Caco-2 (cell line): Measurements from ENCODE around the gene STK26. TPM values are rescaled to one million over a fixed set of nuclear protein-coding genes. Genes with fewer than 3 reads are reported as not detected.

ENCODE experiments used
- BruUV-seq: library from RNA; stranded (reverse); fragments of 400-500 nt; replicated peaks from 2 replicates; lab custom pipeline; 2021; lab: Mats Ljungman, UMichigan
- CTCF ChIA-PET: fragments of 300-600 bp; sonication (Branson Sonifier 250); formaldehyde crosslinking; loops from one replicate; lab custom pipeline; 2022; ENCODE audit warnings: antibody characterized with exemption; lab: Charles Lee
- POLR2A ChIA-PET: fragments of 300-600 bp; sonication (Branson Sonifier 250); formaldehyde crosslinking; loops from one replicate; lab custom pipeline; 2022; ENCODE audit warnings: antibody characterized with exemption; lab: Charles Lee
- DNase-seq, 2 experiments: peaks; one replicate each; pipeline versions ENCODE4 v3.0.0 to v3.0.0-alpha.2; 2020 to 2022
- H3K27me3 ChIP-seq: replicated peaks from 2 replicates; pipeline ENCODE4 v1.6.0; 2011; ENCODE audit warnings: low read length; ENCODE audit not compliant: control insufficient read depth, insufficient read depth
- H3K36me3 ChIP-seq: 2 replicates; pipeline ENCODE4 v1.5.1; 2011; ENCODE audit warnings: low read length; ENCODE audit not compliant: control insufficient read depth, insufficient read depth
- H3K4me1 ChIP-seq: fragments of 250-450 bp; sonication (Bioruptor Pico); 2 replicates; pipeline ENCODE4 v1.5.1; 2020; ENCODE audit warnings: mild to moderate bottlenecking
- H3K4me3 ChIP-seq: 2 replicates; pipeline ENCODE4 v1.5.1; 2011; ENCODE audit warnings: low read depth, mild to moderate bottlenecking, control low read depth, low read length
- H3K9me3 ChIP-seq: fragments of 250-450 bp; sonication (Bioruptor Pico); 2 replicates; pipeline ENCODE4 v1.5.1; 2020; ENCODE audit warnings: mild to moderate bottlenecking, moderate library complexity
- H3K27ac Mint-ChIP-seq: one replicate; pipeline ENCODE4 v1.8.0; 2022; ENCODE audit warnings: mixed read lengths; ENCODE audit not compliant: unreplicated experiment
- H3K27me3 Mint-ChIP-seq: one replicate; pipeline ENCODE4 v1.8.0; 2022; ENCODE audit warnings: mixed read lengths; ENCODE audit not compliant: insufficient read depth, unreplicated experiment
- H3K36me3 Mint-ChIP-seq: one replicate; pipeline ENCODE4 v1.8.0; 2022; ENCODE audit warnings: mild to moderate bottlenecking, mixed read lengths; ENCODE audit not compliant: insufficient read depth, unreplicated experiment
- H3K4me1 Mint-ChIP-seq: one replicate; pipeline ENCODE4 v1.8.0; 2022; ENCODE audit warnings: low read depth, mixed read lengths; ENCODE audit not compliant: unreplicated experiment
- H3K4me3 Mint-ChIP-seq: one replicate; pipeline ENCODE4 v1.8.0; 2022; ENCODE audit warnings: mild to moderate bottlenecking, moderate library complexity, mixed read lengths; ENCODE audit not compliant: unreplicated experiment
- H3K9me3 Mint-ChIP-seq: one replicate; pipeline ENCODE4 v1.8.0; 2022; ENCODE audit warnings: mixed read lengths; ENCODE audit not compliant: unreplicated experiment
- intact Hi-C: fragments of 100-400 bp; cut with micrococcal nuclease; formaldehyde crosslinking; loops from one replicate; pipeline ENCODE4 v1.10.0; 2022; ENCODE audit not compliant: unreplicated experiment
- total RNA-seq: library from RNA; stranded (reverse); gene quantifications from 2 replicates; pipeline ENCODE4 v1.2.3, GENCODE V29; 2022
- TF ChIP-seq, protein P1 (sequence below), 2 experiments: fragments of 200-600 bp in 1 of 2; IDR thresholded peaks; 1 replicate in 1 of 2; 2 replicates in 1 of 2; pipeline versions ENCODE4 v1.5.1 to v1.8.0; 2011 to 2022; ENCODE audit warnings: antibody characterized with exemption in 1 of 2, control low read depth in 1 of 2, inconsistent platforms in 1 of 2, low read depth in 1 of 2, low read length in 1 of 2, mild to moderate bottlenecking in 1 of 2, moderate library complexity in 1 of 2; ENCODE audit not compliant: insufficient read depth in 1 of 2, severe bottlenecking in 1 of 2, unreplicated experiment in 1 of 2

The STK26 gene
- total RNA-seq, 1 experiment from 2014 or later, result 37.1 TPM

GRCh38 chrX:131979116-131979515, 44.0 kb upstream of the STK26 start:
- Histone ChIP-seq H3K4me3 (no peak overlapping the region), H3K9me3 (no peaks in the 10 kb centered on the region), H3K27me3 (no peaks in the 10 kb centered on the region), H3K36me3 (no peaks in the 10 kb centered on the region), H3K4me1 (no peaks in the 10 kb centered on the region)
- Mint-ChIP-seq H3K9me3 (no peaks in the 10 kb centered on the region), H3K4me3 (no peak overlapping the region), H3K27me3 (no peaks in the 10 kb centered on the region), H3K36me3 (no peaks in the 10 kb centered on the region), H3K27ac (no peak overlapping the region), H3K4me1 (no peaks in the 10 kb centered on the region)
- ChIA-PET POLR2A (no interaction called here), CTCF (no interaction called here)
- TF ChIP-seq, protein P1, sequence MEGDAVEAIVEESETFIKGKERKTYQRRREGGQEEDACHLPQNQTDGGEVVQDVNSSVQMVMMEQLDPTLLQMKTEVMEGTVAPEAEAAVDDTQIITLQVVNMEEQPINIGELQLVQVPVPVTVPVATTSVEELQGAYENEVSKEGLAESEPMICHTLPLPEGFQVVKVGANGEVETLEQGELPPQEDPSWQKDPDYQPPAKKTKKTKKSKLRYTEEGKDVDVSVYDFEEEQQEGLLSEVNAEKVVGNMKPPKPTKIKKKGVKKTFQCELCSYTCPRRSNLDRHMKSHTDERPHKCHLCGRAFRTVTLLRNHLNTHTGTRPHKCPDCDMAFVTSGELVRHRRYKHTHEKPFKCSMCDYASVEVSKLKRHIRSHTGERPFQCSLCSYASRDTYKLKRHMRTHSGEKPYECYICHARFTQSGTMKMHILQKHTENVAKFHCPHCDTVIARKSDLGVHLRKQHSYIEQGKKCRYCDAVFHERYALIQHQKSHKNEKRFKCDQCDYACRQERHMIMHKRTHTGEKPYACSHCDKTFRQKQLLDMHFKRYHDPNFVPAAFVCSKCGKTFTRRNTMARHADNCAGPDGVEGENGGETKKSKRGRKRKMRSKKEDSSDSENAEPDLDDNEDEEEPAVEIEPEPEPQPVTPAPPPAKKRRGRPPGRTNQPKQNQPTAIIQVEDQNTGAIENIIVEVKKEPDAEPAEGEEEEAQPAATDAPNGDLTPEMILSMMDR (IDR thresholded peaks at IDR 0.05; ENCODE audit: insufficient read depth in 1 of 2, low read depth in 1 of 2, low read length in 1 of 2, severe bottlenecking in 1 of 2, unreplicated experiment in 1 of 2), result no peak
- BruUV-seq, result no TSS peak
- no peak for DNase-seq
- intact Hi-C loops, result no loop called here

- no peaks in the 10 kb centered on the region for H3K9me3 ChIP-seq
- H3K36me3 ChIP-seq, result no peaks in the 10 kb centered on the region
- H3K27me3 ChIP-seq, result no peaks in the 10 kb centered on the region
- peaks cover 6% of the 10 kb centered on the region for H3K4me1 ChIP-seq
- DNase-seq, result peak; percentile 57 to 60
- Mint-ChIP-seq H3K27ac (peak overlapping the region; percentile 79), H3K4me1 (peaks cover 9% of the 10 kb centered on the region), H3K4me3 (peak overlapping the region; percentile 24), H3K27me3 (no peaks in the 10 kb centered on the region), H3K36me3 (no peaks in the 10 kb centered on the region), H3K9me3 (no peaks in the 10 kb centered on the region)
- intact Hi-C loops, result loop anchor here (1.0 kb wide), 1 partner anchor 144 kb away; no protein-coding TSS in a partner anchor
- H3K4me3 ChIP-seq, result no peak overlapping the region
- POLR2A ChIA-PET, result no interaction called here
- no TSS peak for BruUV-seq
- TF ChIP-seq, protein P1 (IDR thresholded peaks at IDR 0.05; ENCODE audit: insufficient read depth in 1 of 2, low read depth in 1 of 2, low read length in 1 of 2, severe bottlenecking in 1 of 2, unreplicated experiment in 1 of 2), result peak; percentile 23 to 27
- CTCF ChIA-PET, result interaction anchor here (1.0 to 1.6 kb wide), 4 partner anchors 86 to 144 kb away, joined by 3 to 7 read pairs (median 5); no protein-coding TSS in a partner anchor
Measured at GRCh38 chrX:131985526-131986049, 37.5 kb upstream of the STK26 start.

- BruUV-seq, result no TSS peak
Measured at GRCh38 chrX:131987252-131987651, 35.9 kb upstream of the STK26 start.

More at GRCh38 chrX:131987252-131987651, 35.9 kb upstream of the STK26 start:
- ChIA-PET POLR2A (no interaction called here), CTCF (no interaction called here)
- peaks cover 9% of the 10 kb centered on the region for H3K4me1 Mint-ChIP-seq
- no peak overlapping the region for H3K27ac Mint-ChIP-seq
- no peak overlapping the region for H3K4me3 Mint-ChIP-seq
- H3K9me3 Mint-ChIP-seq, result no peaks in the 10 kb centered on the region
- TF ChIP-seq, protein P1 (IDR thresholded peaks at IDR 0.05; ENCODE audit: insufficient read depth in 1 of 2, low read depth in 1 of 2, low read length in 1 of 2, severe bottlenecking in 1 of 2, unreplicated experiment in 1 of 2), result no peak
- no peak for DNase-seq
- Histone ChIP-seq H3K27me3 (no peaks in the 10 kb centered on the region), H3K9me3 (no peaks in the 10 kb centered on the region), H3K36me3 (no peaks in the 10 kb centered on the region), H3K4me1 (peaks cover 6% of the 10 kb centered on the region), H3K4me3 (no peak overlapping the region)
- intact Hi-C loops, result no loop called here
- H3K36me3 Mint-ChIP-seq, result no peaks in the 10 kb centered on the region
- peaks cover under 1% of the 10 kb centered on the region for H3K27me3 Mint-ChIP-seq
